ENCODE results near the gene DIP2C. TPM values are rescaled to one million over a fixed set of nuclear protein-coding genes. Genes with fewer than 3 reads are reported as not detected.
A peak's percentile ranks its signal among the peaks of the same experiment; 100 is the strongest.
"Not testable (repeated sequence)": the region's sequence is repeated elsewhere in the genome, so short reads cannot be mapped to it uniquely, and the experiment has no call there.

Gene DIP2C
- total RNA-seq, 3 donors from 2014 or later, result 8.0 to 72.0 (median 8.5) TPM

- H3K4me1 ChIP-seq (ENCODE audit: low read depth), result peaks cover 6% of the 10 kb centered on the region
Observed at GRCh38 chr10:600234-600633, 89.2 kb downstream of the DIP2C start.

GRCh38 chr10:599767-600166 lies 89.7 kb downstream of the DIP2C start:
- Histone ChIP-seq H3K4me3 (no peak overlapping the region), H3K9me3 (no peaks in the 10 kb centered on the region), H3K4me1 (ENCODE audit: low read depth) (peaks cover 2% of the 10 kb centered on the region), H3K36me3 (ENCODE audit: low read depth) (no peaks in the 10 kb centered on the region)
- DNase-seq, result no peak
- no peak for ATAC-seq
- intact Hi-C loops (cut with DNase I, micrococcal nuclease), result no loop called here
- no peak for TF ChIP-seq CTCF (IDR thresholded peaks at IDR 0.05)

More at GRCh38 chr10:600234-600633, 89.2 kb downstream of the DIP2C start:
- intact Hi-C loops (cut with DNase I, micrococcal nuclease), result no loop called here
- H3K9me3 ChIP-seq, result no peaks in the 10 kb centered on the region
- H3K36me3 ChIP-seq (ENCODE audit: low read depth), result no peaks in the 10 kb centered on the region
- no peak overlapping the region for H3K4me3 ChIP-seq
- TF ChIP-seq CTCF (IDR thresholded peaks at IDR 0.05), result no peak
- ATAC-seq (no peak), DNase-seq (peak in 1 of 3 donors; percentile 5)

- H3K9me3 ChIP-seq, result no peaks in the 10 kb centered on the region
- TF ChIP-seq CTCF (IDR thresholded peaks at IDR 0.05), result no peak
- no peaks in the 10 kb centered on the region for H3K4me1 ChIP-seq (ENCODE audit: low read depth)
- DNase-seq (no peak), ATAC-seq (no peak)
- H3K36me3 ChIP-seq (ENCODE audit: low read depth), result no peaks in the 10 kb centered on the region
- no peak overlapping the region for H3K4me3 ChIP-seq
- intact Hi-C loops (cut with DNase I, micrococcal nuclease), result no loop called here
Observed at GRCh38 chr10:598415-599170, 90.9 kb downstream of the DIP2C start.

DNA sequence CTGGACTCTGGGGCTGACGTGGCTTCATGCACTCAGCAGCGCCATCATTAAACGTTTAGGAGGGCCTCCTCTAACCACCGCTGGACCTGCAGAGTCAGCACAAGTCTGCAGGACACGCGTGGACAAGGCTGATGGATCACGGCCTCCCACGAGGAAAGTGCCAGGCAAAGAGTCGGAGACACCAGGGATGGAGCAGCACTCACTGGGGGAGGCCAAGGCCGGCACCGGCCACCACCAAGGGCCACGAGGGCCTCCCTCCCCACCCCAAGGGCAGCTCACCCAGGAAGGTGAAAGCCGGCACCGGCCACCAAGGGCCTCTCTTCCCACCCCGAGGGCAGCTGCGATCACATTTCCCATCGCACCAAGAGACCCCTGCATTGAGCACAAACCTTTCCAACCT lies 91.5 kb downstream of the DIP2C start:
- DNase-seq (no peak), ATAC-seq (no peak)
- intact Hi-C loops (cut with DNase I, micrococcal nuclease), result no loop called here
- Histone ChIP-seq H3K4me3 (no peak overlapping the region), H3K4me1 (ENCODE audit: low read depth) (no peaks in the 10 kb centered on the region), H3K36me3 (ENCODE audit: low read depth) (no peaks in the 10 kb centered on the region), H3K9me3 (no peaks in the 10 kb centered on the region)
- no peak for TF ChIP-seq CTCF (IDR thresholded peaks at IDR 0.05)

- Histone ChIP-seq H3K9me3 (no peaks in the 10 kb centered on the region), H3K36me3 (ENCODE audit: low read depth) (no peaks in the 10 kb centered on the region), H3K4me3 (no peak overlapping the region), H3K4me1 (ENCODE audit: low read depth) (no peaks in the 10 kb centered on the region)
- intact Hi-C loops (cut with DNase I, micrococcal nuclease), result no loop called here
- DNase-seq (no peak), ATAC-seq (no peak)
- no peak for TF ChIP-seq CTCF (IDR thresholded peaks at IDR 0.05)
Observed at GRCh38 chr10:596725-597345, 92.6 kb downstream of the DIP2C start.

GRCh38 chr10:596131-596530 lies 93.3 kb downstream of the DIP2C start:
- ATAC-seq; intact Hi-C loops (cut with DNase I, micrococcal nuclease); H3K4me1 ChIP-seq (ENCODE audit: low read depth); H3K36me3 ChIP-seq (ENCODE audit: low read depth); DNase-seq; H3K9me3 ChIP-seq; H3K4me3 ChIP-seq: not testable (repeated sequence)

Data from mucosa of descending colon (tissue), 3 donors.